ENCODE measurements around the gene TLE4.
"Not testable (repeated sequence)": the region's sequence is repeated elsewhere in the genome, so short reads cannot be mapped to it uniquely, and the experiment has no call there.

TLE4 gene

GRCh38 chr9:79542735-79543620 lies 28.8 kb upstream of the TLE4 start:
- Histone ChIP-seq H3K36me3 (replicated peaks; ENCODE audit: insufficient read depth, low read length) (no peaks in the 10 kb centered on the region), H3K79me2 (ENCODE audit: low read length) (no peaks in the 10 kb centered on the region), H4K20me1 (ENCODE audit: insufficient read depth, low read length) (no peaks in the 10 kb centered on the region), H3K27ac (ENCODE audit: low read length) (no peak overlapping the region), H3K9me2 (replicated peaks; ENCODE audit: insufficient read depth, low read length) (no peaks in the 10 kb centered on the region), H3K9me3 (replicated peaks; ENCODE audit: insufficient read depth, low read length) (no peaks in the 10 kb centered on the region), H3K4me1 (ENCODE audit: low read length) (no peaks in the 10 kb centered on the region), H3K4me2 (ENCODE audit: low read depth, low read length) (no peak overlapping the region), H3K27me3 (replicated peaks; ENCODE audit: insufficient read depth, low read length) (no peaks in the 10 kb centered on the region), H3F3A (ENCODE audit: insufficient read depth, low read length) (no peaks in the 10 kb centered on the region), H3K9ac (ENCODE audit: low read length) (no peak overlapping the region), H2AFZ (ENCODE audit: low read length) (no peak overlapping the region), H3K4me3 (ENCODE audit: low read length) (no peak overlapping the region)
- DNase-seq = no peak
- TF ChIP-seq EZH2phosphoT487 (IDR thresholded peaks at IDR 0.05; ENCODE audit: low read length) (no peak), CTCF (IDR thresholded peaks at IDR 0.05; ENCODE audit: low read length) (no peak), EZH2 (optimal IDR thresholded peaks at IDR 0.05; ENCODE audit: low read depth, low read length) (no peak)

GRCh38 chr9:79544375-79544774 lies 27.4 kb upstream of the TLE4 start:
- not testable (repeated sequence) for H3K27ac ChIP-seq (ENCODE audit: low read length); H3F3A ChIP-seq (ENCODE audit: insufficient read depth, low read length); H3K4me2 ChIP-seq (ENCODE audit: low read depth, low read length); H2AFZ ChIP-seq (ENCODE audit: low read length); H3K9ac ChIP-seq (ENCODE audit: low read length); H3K4me3 ChIP-seq (ENCODE audit: low read length); H3K4me1 ChIP-seq (ENCODE audit: low read length); H4K20me1 ChIP-seq (ENCODE audit: insufficient read depth, low read length); H3K9me3 ChIP-seq (replicated peaks; ENCODE audit: insufficient read depth, low read length); DNase-seq; H3K36me3 ChIP-seq (replicated peaks; ENCODE audit: insufficient read depth, low read length); H3K9me2 ChIP-seq (replicated peaks; ENCODE audit: insufficient read depth, low read length); H3K27me3 ChIP-seq (replicated peaks; ENCODE audit: insufficient read depth, low read length); H3K79me2 ChIP-seq (ENCODE audit: low read length)

GRCh38 chr9:79551586-79551985 lies 20.2 kb upstream of the TLE4 start:
- DNase-seq = no peak
- no peak overlapping the region for H3K4me2 ChIP-seq (ENCODE audit: low read depth, low read length)
- H3K27me3 ChIP-seq (replicated peaks; ENCODE audit: insufficient read depth, low read length) = no peaks in the 10 kb centered on the region

More at GRCh38 chr9:79551586-79551985, 20.2 kb upstream of the TLE4 start:
- no peaks in the 10 kb centered on the region for H3K4me1 ChIP-seq (ENCODE audit: low read length)
- no peak overlapping the region for H3K27ac ChIP-seq (ENCODE audit: low read length)
- H3F3A ChIP-seq (ENCODE audit: insufficient read depth, low read length) = no peaks in the 10 kb centered on the region
- TF ChIP-seq CTCF (IDR thresholded peaks at IDR 0.05; ENCODE audit: low read length) (no peak), EZH2phosphoT487 (IDR thresholded peaks at IDR 0.05; ENCODE audit: low read length) (no peak)
- no peak overlapping the region for H3K9ac ChIP-seq (ENCODE audit: low read length)
- H4K20me1 ChIP-seq (ENCODE audit: insufficient read depth, low read length) = no peaks in the 10 kb centered on the region
- no peaks in the 10 kb centered on the region for H3K36me3 ChIP-seq (replicated peaks; ENCODE audit: insufficient read depth, low read length)
- no peaks in the 10 kb centered on the region for H3K79me2 ChIP-seq (ENCODE audit: low read length)
- H3K4me3 ChIP-seq (ENCODE audit: low read length) = no peak overlapping the region
- no peaks in the 10 kb centered on the region for H3K9me2 ChIP-seq (replicated peaks; ENCODE audit: insufficient read depth, low read length)
- no peak overlapping the region for H2AFZ ChIP-seq (ENCODE audit: low read length)
- no peaks in the 10 kb centered on the region for H3K9me3 ChIP-seq (replicated peaks; ENCODE audit: insufficient read depth, low read length)
